ENCODE results near the gene SNRNP70.
A peak's percentile ranks its signal among the peaks of the same experiment; 100 is the strongest.

SNRNP70 gene

GRCh38 chr19:49064768-49065611 is 20.3 kb upstream of the SNRNP70 start, which contains the start of gene NTF4:
TSS of gene NTF4 (minus strand) at chr19:49064818. CDS start at chr19:49061997, 2,821 bp downstream.
- DNase-seq = peak; percentile 79

- DNase-seq = no peak
These were observed 19.2 kb upstream of the SNRNP70 start for GRCh38 chr19:49065905-49066512.

GRCh38 chr19:49067554-49067953 is 17.7 kb upstream of the SNRNP70 start:
- no peak for DNase-seq

GRCh38 chr19:49069026-49069425 is 16.2 kb upstream of the SNRNP70 start:
- DNase-seq = no peak

GRCh38 chr19:49070416-49070815 is 14.8 kb upstream of the SNRNP70 start:
- DNase-seq = no peak

GRCh38 chr19:49071860-49072547 is 13.2 kb upstream of the SNRNP70 start:
- peak; percentile 73 for DNase-seq

GRCh38 chr19:49073514-49074378 is 11.5 kb upstream of the SNRNP70 start:
- DNase-seq = no peak

GRCh38 chr19:49074869-49075268 is 10.4 kb upstream of the SNRNP70 start:
- peak; percentile 70 for DNase-seq

GRCh38 chr19:49080392-49080791 is 4.9 kb upstream of the SNRNP70 start:
- no peak for DNase-seq

- DNase-seq = no peak
These were observed 4.0 kb upstream of the SNRNP70 start for GRCh38 chr19:49081273-49081672.

- no peak for DNase-seq
These were observed 838 bp upstream of the SNRNP70 start for GRCh38 chr19:49084206-49085019.

- DNase-seq = no peak
These were observed 599 bp downstream of the SNRNP70 start for GRCh38 chr19:49085868-49086232.

GRCh38 chr19:49086296-49086695 is 1.0 kb downstream of the SNRNP70 start:
- DNase-seq = no peak

GRCh38 chr19:49091391-49092038 is 6.3 kb downstream of the SNRNP70 start:
- no peak for DNase-seq

- DNase-seq = no peak
These were observed 7.4 kb downstream of the SNRNP70 start for GRCh38 chr19:49092686-49093085.

- DNase-seq = no peak
These were observed 9.5 kb downstream of the SNRNP70 start for GRCh38 chr19:49094505-49095482.

GRCh38 chr19:49097453-49098288 is 12.4 kb downstream of the SNRNP70 start:
- peak; percentile 91 for DNase-seq

- DNase-seq = no peak
These were observed 13.5 kb downstream of the SNRNP70 start for GRCh38 chr19:49098795-49099194.

GRCh38 chr19:49101160-49101559 is 15.9 kb downstream of the SNRNP70 start:
- DNase-seq = no peak
